ENCODE measurements around the gene AKAP11.
"Not testable (repeated sequence)": the region's sequence is repeated elsewhere in the genome, so short reads cannot be mapped to it uniquely, and the experiment has no call there.

AKAP11 gene, protein sequence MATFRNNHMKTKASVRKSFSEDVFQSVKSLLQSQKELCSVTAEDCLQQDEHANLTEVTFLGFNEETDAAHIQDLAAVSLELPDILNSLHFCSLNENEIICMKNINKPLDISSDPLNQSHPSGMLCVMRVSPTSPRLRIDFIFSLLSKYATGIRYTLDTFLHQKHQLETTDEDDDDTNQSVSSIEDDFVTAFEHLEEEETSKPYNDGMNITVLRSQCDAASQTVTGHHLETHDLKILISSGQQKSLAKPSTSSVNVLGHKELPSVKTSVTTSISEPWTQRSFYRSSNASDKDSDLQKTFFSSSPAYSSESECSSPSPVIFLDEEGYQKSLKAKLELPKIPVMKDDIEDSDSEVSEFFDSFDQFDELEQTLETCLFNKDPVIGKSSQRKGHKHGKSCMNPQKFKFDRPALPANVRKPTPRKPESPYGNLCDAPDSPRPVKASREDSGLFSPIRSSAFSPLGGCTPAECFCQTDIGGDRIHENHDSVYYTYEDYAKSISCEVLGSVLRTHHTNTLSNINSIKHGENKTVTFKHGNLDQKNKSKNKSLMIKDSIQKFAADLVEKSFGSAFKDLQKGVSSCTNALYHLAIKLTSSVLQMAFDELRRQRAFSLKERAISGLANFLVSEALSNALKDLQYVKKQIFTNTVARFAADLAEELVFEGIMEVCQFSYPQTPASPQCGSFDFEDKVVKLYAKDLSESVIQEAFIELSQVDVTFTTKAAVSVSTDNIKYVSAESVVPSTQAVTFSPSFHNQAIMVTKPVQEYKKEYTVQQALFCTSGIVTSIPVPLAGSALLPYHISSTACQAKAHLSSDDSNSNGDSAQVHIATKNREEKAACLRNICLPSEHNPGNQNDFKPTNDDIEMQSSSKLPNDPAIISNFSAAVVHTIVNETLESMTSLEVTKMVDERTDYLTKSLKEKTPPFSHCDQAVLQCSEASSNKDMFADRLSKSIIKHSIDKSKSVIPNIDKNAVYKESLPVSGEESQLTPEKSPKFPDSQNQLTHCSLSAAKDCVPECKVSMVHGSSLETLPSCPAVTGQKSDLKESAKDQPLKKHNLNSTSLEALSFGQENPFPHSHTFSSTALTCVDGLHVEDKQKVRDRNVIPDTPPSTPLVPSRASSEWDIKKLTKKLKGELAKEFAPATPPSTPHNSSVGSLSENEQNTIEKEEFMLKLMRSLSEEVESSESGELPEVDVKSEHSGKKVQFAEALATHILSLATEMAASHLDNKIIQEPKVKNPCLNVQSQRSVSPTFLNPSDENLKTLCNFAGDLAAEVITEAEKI (N-terminal part only)

DNA sequence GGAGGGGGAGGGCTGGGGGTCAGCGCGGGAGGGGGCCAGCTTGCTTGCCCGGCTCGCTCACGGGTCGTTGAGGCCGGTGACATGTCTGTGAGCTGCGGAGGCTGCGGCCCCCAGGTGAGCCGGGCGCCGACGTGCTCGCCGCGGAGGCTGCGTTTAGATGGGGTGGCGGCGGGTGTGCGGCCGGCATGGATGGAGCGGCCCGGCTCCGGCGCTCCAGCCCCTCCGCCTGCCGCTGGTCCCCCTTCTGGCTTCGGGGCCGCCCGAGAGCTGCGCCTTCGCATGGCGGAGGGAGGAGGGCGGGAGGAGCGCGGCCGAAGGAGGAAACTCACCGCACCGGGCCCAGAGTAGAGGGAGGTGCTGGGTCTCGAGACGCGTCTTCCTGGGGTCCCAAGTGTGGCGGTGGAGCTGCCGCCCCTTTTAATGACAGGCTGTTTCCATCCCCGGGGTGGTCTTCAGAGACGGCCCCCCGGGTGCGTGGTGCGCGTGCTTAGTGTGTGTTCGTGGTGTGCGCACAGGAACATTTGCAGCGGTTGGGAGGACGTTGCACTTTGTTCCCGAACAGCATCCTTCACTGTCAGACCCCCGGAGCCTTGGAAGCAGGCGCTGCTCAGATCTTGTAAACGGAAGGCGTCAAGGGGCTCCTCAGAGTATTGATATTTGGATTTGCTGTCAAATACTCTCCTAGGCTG lies at the start of gene AKAP11:
Gene AKAP11 (plus strand): TSS at position 38 of the 689 bp plus-strand sequence. CDS start 14,197 bp downstream, outside the sequence.
- peak; percentile 25 to 34 for DNase-seq (ENCODE audit: low read depth in 1 of 2, low spot score in 1 of 2)

DNA sequence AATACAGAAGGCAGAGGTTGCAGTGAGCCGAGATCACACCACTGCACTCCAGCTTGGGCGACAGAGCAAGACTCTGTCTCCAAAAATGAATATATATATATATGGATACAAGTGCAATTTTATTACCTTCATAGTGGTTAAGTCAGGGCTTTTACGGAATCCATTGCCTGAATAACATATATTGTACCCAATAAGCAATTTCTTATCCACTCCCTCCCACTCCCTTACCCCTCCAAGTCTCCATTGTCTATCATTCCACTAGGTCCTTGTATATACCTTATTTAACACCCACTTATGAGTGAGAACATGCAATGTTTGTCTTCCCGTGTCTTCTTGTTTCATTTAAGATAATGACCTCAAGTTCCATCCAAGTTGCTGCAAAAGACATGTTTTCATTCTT lies 48.3 kb upstream of the AKAP11 start:
- DNase-seq (ENCODE audit: low read depth in 1 of 2, low spot score in 1 of 2) = no peak

DNA sequence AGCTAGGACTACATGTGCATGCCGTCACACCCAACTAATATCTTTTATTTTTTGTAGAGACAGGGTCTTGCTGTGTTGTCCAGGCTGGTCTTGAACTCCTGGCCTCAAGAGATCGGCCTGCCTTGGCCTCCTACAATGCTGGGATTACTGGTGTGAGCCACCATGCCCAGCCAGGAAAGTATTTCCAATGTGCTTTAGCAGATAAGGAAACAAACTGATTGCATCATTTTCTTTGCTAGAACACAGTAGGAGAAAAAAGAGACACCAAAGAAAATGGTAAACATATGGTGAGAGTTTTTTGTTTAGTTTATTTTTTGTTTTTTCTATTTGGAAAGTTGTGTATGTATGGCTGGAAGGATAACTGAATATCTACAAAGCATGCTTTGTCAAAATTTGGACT lies 46.9 kb upstream of the AKAP11 start:
- no peak for DNase-seq (ENCODE audit: low read depth in 1 of 2, low spot score in 1 of 2)

DNA sequence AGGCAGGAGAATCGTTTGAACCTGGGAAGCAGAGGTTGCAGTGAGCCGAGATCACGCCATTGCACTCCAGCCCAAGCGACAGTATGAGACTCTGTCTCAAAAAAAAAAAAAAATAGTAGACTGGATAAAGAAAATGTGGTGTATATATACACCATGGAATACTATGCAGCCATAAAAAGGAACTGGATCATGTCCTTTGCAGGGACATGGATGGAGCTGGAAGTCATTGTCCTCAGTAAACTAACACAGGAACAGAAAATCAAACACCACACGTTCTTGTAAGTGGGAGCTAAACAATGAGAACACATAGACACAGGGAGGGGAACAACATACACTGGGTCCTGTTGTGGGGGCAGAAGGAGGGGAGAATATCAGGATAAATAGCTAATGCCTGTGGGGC lies 45.2 kb upstream of the AKAP11 start:
- DNase-seq (ENCODE audit: low read depth in 1 of 2, low spot score in 1 of 2) = not testable (repeated sequence)

DNA sequence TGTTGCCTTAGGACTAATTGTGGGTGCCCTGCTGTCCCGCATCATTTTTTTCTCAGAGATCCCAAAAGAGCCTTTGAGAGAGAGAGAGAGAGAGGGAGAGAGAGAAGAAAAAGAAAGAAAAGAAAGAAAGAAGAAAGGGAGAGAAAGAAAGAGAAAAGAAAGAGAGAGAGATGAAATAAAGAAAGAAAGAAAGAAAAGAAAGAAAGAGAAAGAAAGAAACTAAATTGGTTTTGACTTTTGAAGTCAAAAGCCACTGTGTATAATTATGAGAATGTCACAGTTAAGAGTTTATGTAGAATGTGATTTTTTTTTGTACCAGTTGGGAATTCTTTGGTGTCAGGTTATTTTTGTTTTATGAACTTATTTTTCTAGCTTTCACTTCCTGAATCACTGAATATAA lies 43.4 kb upstream of the AKAP11 start:
- no peak for DNase-seq (ENCODE audit: low read depth in 1 of 2, low spot score in 1 of 2)

DNA sequence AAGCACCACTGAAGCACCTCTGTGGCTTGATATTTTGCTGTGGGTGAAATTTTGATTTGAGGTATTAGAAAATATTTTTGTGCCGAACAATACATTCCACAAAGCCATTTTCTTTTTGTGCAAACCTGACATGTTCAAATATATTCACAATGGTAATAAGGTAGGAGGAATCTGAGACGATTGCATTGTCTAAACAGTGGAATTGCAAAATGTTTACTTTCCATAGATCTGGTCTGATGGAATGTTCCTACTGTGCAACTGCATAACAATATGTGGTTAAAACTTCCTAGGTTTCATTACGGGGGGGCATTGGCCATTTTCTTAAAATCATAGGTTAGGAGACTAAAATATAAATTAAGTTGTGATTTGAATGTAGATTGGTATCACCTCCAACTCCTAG lies 42.7 kb upstream of the AKAP11 start:
- no peak for DNase-seq (ENCODE audit: low read depth in 1 of 2, low spot score in 1 of 2)

DNA sequence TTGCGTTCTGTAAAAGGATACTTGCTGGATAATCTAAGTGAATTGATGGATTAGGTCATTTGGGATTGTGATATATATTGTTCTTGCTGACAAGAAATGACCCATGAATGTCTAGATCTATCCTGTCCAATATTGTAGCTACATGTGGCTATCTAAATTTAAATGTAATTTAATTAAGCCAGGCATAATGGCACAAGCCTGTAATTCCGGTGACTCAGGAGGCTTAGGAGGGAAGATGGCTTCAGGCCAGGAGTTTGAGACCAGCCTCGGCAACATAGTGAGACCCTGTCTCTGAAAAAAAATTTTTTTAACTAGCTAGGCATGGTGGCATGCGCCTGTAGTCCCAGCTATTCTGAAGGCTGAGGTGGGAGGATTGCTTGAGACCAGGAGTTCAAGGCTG lies 39.3 kb upstream of the AKAP11 start:
- DNase-seq (ENCODE audit: low read depth in 1 of 2, low spot score in 1 of 2) = no peak

DNA sequence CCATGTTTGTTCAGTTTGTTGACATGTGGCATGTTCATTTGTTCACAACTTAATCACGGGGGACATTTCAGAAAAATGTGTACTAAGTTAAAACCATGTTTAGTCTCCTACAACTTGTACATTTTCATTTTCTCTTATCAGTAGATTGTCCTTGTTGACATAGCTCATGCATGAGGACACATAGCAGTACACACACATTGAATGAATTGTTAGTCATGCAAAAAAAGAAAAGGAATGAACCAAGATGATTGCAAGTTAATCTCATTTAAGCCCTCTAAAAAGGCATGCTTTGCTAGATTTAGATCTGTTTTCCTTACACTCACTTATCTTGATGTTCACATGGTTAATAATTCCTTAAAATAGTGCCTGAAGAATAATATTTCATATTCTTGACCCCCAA lies 38.2 kb upstream of the AKAP11 start:
- DNase-seq (ENCODE audit: low read depth in 1 of 2, low spot score in 1 of 2) = no peak

DNA sequence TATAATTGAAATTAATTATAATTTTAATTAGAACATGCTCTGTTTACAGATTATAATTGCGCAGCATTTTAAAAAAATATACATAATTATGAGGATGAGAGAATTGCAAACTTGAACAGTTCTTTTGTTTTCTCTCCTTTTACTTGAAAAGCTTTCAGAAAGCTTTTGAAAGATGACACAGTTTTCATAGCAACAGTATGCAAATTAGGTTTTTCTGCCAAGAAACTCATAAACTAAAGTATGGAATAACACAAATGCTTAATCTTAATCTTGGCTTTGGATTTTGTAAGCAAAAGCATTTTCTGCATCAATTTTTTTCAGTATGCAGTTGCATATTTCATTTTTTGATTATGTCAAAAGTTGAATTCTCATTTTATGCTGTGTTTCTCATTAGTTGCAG lies 32.8 kb upstream of the AKAP11 start:
- no peak for DNase-seq (ENCODE audit: low read depth in 1 of 2, low spot score in 1 of 2)

DNA sequence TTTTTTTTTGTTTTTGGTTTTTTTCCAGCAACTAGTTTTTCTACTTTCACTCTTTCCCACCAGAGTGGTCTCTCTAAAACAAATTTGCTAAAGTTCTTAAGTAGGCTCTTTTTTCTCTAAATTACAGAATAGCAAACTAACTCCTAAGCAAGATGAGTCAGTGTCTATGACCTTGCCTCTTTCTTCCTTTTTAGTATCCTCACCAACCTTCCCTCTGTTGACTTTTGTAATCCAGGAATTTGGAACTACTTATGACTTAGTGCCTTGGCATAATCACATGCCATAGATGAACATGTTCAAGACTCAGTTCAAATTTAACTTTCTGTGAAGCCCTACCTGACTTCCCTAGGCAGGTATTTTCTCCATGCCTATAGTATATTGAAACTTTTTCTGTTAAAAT lies 32.3 kb upstream of the AKAP11 start:
- no peak for DNase-seq (ENCODE audit: low read depth in 1 of 2, low spot score in 1 of 2)

DNA sequence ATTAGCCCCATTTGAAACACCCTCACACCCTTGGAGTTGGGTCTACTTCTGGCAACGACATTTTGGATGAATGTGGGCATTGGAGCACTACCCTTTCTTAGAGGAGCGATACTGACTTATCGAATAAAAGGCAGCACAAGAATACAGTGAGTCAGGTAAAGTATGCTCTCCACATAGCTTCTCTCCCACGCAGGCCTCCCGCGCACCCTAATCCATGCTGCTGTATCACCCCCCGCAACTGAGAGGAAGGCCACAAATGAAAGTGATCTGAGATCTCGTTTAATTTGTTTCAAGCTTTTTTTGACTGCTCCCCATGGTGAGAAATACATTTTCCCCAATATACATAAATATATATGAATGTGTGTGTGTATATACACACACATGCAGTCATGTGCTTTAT lies 25.4 kb upstream of the AKAP11 start:
- DNase-seq (ENCODE audit: low read depth in 1 of 2, low spot score in 1 of 2) = no peak

DNA sequence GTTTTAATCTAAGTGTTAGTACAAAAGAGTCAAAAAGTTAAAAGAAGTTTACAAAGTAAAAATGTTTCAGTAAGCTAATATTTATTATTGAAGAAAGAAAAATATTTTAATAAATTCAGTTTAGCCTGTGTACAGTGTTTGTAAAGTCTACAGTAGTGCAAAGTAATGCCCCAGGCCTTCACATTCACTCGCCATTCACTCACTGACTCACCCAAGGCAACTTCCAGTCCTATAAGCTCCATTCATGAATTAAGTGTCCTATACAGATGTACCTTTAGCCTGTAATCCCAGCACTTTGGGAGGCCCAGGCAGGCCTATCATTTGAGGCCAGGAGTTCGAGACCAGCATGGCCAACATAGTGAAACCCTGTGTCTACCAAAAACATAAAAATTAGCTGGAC lies 24.1 kb upstream of the AKAP11 start:
- DNase-seq (ENCODE audit: low read depth in 1 of 2, low spot score in 1 of 2) = no peak

DNA sequence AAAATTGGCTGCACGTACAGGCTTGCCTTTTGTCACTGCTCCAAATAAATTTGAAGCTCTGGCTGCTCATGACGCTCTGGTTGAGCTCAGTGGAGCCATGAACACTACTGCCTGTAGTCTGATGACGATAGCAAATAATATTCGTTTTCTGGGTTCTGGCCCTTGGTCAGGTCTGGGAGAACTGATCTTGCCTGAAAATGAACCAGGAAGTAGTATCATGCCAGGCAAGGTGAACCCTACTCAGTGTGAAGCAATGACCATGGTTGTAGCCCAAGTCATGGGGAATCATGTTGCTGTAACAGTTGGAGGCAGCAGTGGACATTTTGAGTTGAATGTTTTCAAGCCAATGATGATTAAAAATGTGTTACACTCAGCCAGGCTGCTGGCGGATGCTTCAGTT lies 16.1 kb upstream of the AKAP11 start:
- DNase-seq (ENCODE audit: low read depth in 1 of 2, low spot score in 1 of 2) = no peak

DNA sequence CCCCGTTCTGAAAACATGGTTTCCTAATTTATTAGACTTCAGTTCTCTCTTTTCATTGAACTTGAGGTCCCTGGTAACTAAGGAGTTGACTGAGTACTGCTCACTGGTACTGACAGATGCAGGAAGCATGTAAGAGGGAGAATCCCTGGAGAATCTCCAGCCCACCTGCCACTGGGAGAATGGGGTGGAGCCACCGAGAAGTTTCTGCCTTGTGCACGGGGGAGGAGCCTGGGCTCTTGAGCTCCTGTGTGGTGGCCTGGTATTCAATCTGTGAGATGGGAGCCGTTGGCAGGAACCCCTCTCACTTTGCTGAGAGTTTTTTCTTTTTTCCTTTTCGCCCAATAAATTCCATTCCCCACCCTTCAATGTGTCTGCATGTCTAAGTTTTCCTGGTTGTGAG lies 13.2 kb upstream of the AKAP11 start:
- DNase-seq (ENCODE audit: low read depth in 1 of 2, low spot score in 1 of 2) = no peak

DNA sequence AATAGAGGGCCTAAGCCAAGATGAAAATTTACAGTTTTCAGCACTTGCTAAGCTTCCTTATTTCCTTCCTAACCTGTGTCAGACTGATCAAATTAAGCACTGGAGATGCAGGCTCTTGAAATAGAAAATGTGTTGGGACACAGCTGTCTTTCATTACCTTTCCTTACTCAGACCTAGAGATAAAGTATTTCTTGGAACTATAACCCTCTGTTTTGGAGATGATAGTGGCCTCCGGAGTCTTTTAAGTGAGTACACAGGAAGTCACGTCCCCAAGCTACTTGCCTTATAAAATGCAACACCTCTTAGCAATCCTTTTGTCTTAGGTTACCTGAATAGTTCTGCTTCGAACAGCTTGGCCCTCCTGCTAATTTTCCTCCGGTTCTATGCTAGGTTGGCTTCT lies 12.4 kb upstream of the AKAP11 start:
- DNase-seq (ENCODE audit: low read depth in 1 of 2, low spot score in 1 of 2) = no peak

DNA sequence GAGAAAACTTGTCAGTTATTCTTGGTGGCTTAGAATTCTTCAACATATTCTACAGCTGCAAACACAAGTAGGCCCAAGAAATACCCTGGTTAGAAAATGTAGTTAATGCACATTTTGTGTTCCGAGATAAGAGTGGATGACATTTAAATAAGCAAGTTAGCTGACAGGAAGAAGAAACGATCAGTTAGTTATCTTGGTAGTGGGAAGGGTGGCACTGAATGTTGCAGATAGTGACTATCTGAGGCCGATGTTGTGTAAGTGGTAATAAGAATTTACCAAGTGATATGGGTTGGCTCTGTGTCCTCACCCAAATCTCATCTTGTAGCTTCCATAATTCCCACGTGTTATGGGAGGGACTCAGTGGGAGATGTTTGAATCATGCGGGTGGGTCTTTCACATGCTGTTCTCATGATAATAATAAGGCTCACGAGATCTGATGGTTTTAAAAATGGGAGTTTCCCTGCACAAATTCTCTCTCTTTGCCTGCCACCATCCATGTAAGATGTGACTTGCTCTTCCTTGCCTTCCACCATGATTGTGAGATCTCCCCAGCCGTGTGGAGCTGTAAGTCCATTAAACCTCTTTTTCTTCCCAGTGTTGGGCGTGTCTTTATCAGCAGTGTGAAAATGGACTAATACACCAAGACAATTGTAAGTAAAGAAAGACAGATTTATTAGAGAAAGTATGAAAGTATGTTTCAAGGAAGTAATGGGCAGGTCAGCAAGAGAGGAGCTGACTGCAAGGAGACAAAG lies 10.9 kb upstream of the AKAP11 start:
- no peak for DNase-seq (ENCODE audit: low read depth in 1 of 2, low spot score in 1 of 2)

DNA sequence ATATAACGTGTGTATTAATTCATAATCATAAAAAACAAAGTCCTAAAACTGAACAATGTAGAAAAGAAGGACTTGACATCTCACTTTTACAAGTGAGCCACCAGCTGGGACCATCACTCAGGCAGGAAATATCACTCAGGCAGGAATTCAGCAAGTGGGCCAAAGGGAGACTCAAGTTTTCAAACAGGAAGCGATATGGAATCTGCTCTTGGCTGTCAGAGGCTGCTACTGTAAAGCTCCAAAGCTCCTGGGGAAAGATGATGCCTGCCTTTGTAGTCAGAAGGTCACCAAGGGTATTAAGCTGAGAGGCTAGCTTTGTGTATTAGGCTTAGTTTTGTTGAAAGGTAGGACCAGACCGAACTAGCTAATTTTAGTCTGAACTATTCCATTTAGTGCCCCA lies 5.5 kb upstream of the AKAP11 start:
- no peak for DNase-seq (ENCODE audit: low read depth in 1 of 2, low spot score in 1 of 2)

DNA sequence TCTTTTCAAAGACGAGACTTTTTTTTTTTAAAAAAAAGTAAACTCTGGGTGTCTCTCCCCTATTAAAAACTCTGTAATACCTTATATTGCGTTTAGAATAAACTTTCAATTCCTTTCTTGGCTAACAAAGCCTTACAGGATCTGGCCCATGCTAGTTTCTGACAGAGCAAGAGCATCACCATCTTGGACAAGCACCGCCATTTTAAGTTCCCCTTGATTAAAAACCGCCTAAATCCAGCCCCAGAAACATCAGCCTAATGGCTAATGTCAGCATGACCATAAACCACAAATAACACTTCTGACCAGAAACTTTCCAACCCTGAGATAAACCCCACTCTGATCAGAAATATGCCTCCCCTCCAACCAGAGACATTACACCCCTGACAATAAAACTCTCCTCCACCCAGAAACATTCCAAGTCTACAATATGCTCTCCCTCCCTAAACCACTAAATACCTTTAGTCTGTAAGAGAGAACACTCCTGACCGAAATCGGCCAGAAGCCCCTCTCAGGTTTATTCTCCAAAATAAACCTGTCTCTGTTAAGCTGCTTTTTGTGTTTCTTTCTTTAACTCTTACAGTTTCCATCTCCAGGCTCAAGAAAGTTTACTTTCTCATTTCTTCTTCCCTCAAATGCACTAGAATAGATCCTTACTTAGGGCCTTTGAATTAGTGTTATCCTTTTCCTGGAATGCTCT lies 1.6 kb upstream of the AKAP11 start:
- no peak for DNase-seq (ENCODE audit: low read depth in 1 of 2, low spot score in 1 of 2)

DNA sequence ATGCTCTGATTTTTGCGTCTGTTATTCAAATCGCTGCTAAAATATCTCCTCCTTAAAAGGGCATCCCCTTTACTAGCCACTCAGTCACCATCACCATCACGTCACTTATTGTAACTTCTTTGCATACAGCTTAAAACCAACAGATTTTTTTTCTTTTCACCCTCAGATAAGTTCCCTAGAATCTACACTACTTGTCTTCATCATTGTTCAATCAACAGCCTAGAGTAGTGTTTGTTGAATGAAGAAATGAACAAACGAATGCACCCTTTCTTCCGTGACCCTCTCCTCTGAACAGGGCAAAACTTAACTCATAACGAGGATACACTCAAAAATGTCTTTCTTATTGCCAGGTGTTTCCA lies 1.1 kb upstream of the AKAP11 start:
- DNase-seq (ENCODE audit: low read depth in 1 of 2, low spot score in 1 of 2) = no peak
